WTC11 (cell line): ENCODE results near the gene CD79B. TPM values are rescaled to one million over a fixed set of nuclear protein-coding genes. Genes with fewer than 3 reads are reported as not detected.
A peak's percentile ranks its signal among the peaks of the same experiment; 100 is the strongest.

ENCODE experiments used
- ATAC-seq: fragments of 200-7000 bp; cut with Tn5 transposase; 2 replicates; pipeline ENCODE4 v1.10.0; 2021; ENCODE audit warnings: mild to moderate bottlenecking, moderate library complexity
- CTCF ChIA-PET: fragments of 300-600 bp; sonication (Branson Sonifier 250); formaldehyde crosslinking; loops from one replicate; lab custom pipeline; 2021; ENCODE audit warnings: antibody characterized with exemption; lab: Charles Lee
- POLR2A ChIA-PET: fragments of 350-600 bp; sonication (Branson Sonifier 250); formaldehyde crosslinking; loops from one replicate; lab custom pipeline; 2021; ENCODE audit warnings: antibody characterized with exemption; lab: Charles Lee
- DNase-seq: peaks from one replicate; pipeline ENCODE4 v3.0.0; 2021; ENCODE audit warnings: low spot score
- H3K27ac Mint-ChIP-seq: 2 replicates; pipeline ENCODE4 v1.8.0; 2021; ENCODE audit warnings: mixed read lengths
- H3K27me3 Mint-ChIP-seq: 2 replicates; pipeline ENCODE4 v1.8.0; 2021; ENCODE audit warnings: low read depth, mild to moderate bottlenecking, moderate library complexity, mixed read lengths
- H3K36me3 Mint-ChIP-seq: 2 replicates; pipeline ENCODE4 v1.8.0; 2021; ENCODE audit warnings: mixed read lengths
- H3K4me1 Mint-ChIP-seq: 2 replicates; pipeline ENCODE4 v1.8.0; 2022; ENCODE audit warnings: mixed read lengths
- H3K4me3 Mint-ChIP-seq: 2 replicates; pipeline ENCODE4 v1.8.0; 2021; ENCODE audit warnings: mild to moderate bottlenecking, moderate library complexity, mixed read lengths
- H3K9me3 Mint-ChIP-seq: 2 replicates; pipeline ENCODE4 v1.8.0; 2021; ENCODE audit warnings: mixed read lengths
- CDX4 ChIP-seq: fragments of 250-450 bp; sonication (Bioruptor Pico); IDR thresholded peaks from 2 replicates; pipeline ENCODE4 v1.9.0; 2021; ENCODE audit warnings: moderate library complexity, mild to moderate bottlenecking, inconsistent platforms, borderline replicate concordance
- CTCF ChIP-seq: fragments of 200-600 bp; IDR thresholded peaks from 2 replicates; pipeline ENCODE4 v1.8.0; 2022; ENCODE audit warnings: antibody characterized with exemption
- ERG ChIP-seq: fragments of 250-450 bp; sonication (Bioruptor Pico); IDR thresholded peaks from 2 replicates; pipeline ENCODE4 v1.8.0; 2021; ENCODE audit warnings: mild to moderate bottlenecking
- ETV6 ChIP-seq: sonication (generic); formaldehyde crosslinking; IDR thresholded peaks from 2 replicates; pipeline ENCODE4 v1.8.1; 2022; ENCODE audit warnings: mild to moderate bottlenecking, missing genetic modification reagents
- FOXK1 ChIP-seq: sonication (generic); formaldehyde crosslinking; IDR thresholded peaks from 2 replicates; pipeline ENCODE4 v1.8.0; 2022; ENCODE audit warnings: mild to moderate bottlenecking, moderate library complexity, missing genetic modification reagents
- HMGA2 ChIP-seq: fragments of 250-450 bp; sonication (Bioruptor Pico); IDR thresholded peaks from 2 replicates; pipeline ENCODE4 v1.4.0; 2021; ENCODE audit warnings: mild to moderate bottlenecking, moderate library complexity
- IRF1 ChIP-seq: sonication (generic); formaldehyde crosslinking; IDR thresholded peaks from 2 replicates; pipeline ENCODE4 v1.8.0; 2023; ENCODE audit warnings: missing genetic modification reagents
- MAX ChIP-seq: sonication (generic); formaldehyde crosslinking; IDR thresholded peaks from 2 replicates; pipeline ENCODE4 v1.8.0; 2022; ENCODE audit warnings: mild to moderate bottlenecking, missing genetic modification reagents
- MLX ChIP-seq: sonication (generic); formaldehyde crosslinking; IDR thresholded peaks from 2 replicates; pipeline ENCODE4 v1.8.1; 2023; ENCODE audit warnings: mild to moderate bottlenecking, missing genetic modification reagents, moderate library complexity
- MYBL2 ChIP-seq: sonication (generic); formaldehyde crosslinking; IDR thresholded peaks from 2 replicates; pipeline ENCODE4 v1.8.1; 2023; ENCODE audit warnings: mild to moderate bottlenecking, moderate library complexity, missing genetic modification reagents
- NFYB ChIP-seq: sonication (generic); formaldehyde crosslinking; conservative IDR thresholded peaks from 2 replicates; pipeline ENCODE4 v1.8.0; 2022; ENCODE audit warnings: low read depth, missing genetic modification reagents
- NR2C2 ChIP-seq: sonication (generic); formaldehyde crosslinking; IDR thresholded peaks from 2 replicates; pipeline ENCODE4 v1.8.0; 2022; ENCODE audit warnings: mild to moderate bottlenecking, missing genetic modification reagents
- SMAD3 ChIP-seq: sonication (generic); formaldehyde crosslinking; IDR thresholded peaks from 2 replicates; pipeline ENCODE4 v1.8.0; 2022; ENCODE audit warnings: missing genetic modification reagents, mild to moderate bottlenecking, borderline replicate concordance
- SMAD4 ChIP-seq: sonication (generic); formaldehyde crosslinking; IDR thresholded peaks from 2 replicates; pipeline ENCODE4 v1.8.0; 2022; ENCODE audit warnings: mild to moderate bottlenecking, missing genetic modification reagents
- TEAD1 ChIP-seq: sonication (generic); formaldehyde crosslinking; IDR thresholded peaks from 2 replicates; pipeline ENCODE4 v1.8.0; 2022; ENCODE audit warnings: mild to moderate bottlenecking, missing genetic modification reagents
- TP53 ChIP-seq: sonication (generic); formaldehyde crosslinking; IDR thresholded peaks from 2 replicates; pipeline ENCODE4 v1.8.1; 2023; ENCODE audit warnings: mild to moderate bottlenecking, missing genetic modification reagents
- USF1 ChIP-seq: sonication (generic); formaldehyde crosslinking; IDR thresholded peaks from 2 replicates; pipeline ENCODE4 v1.8.0; 2022; ENCODE audit warnings: mild to moderate bottlenecking, missing genetic modification reagents
- ZNF416 ChIP-seq: fragments of 250-450 bp; sonication (Bioruptor Pico); IDR thresholded peaks from 2 replicates; pipeline ENCODE4 v1.9.0; 2021; ENCODE audit warnings: mild to moderate bottlenecking, inconsistent platforms
- ZNF423 ChIP-seq: fragments of 250-450 bp; sonication (Bioruptor Pico); IDR thresholded peaks from 2 replicates; pipeline ENCODE4 v2.1.2; 2022; ENCODE audit warnings: mild to moderate bottlenecking, moderate library complexity
- ZSCAN18 ChIP-seq: fragments of 250-450 bp; sonication (Bioruptor Pico); IDR thresholded peaks from 2 replicates; pipeline ENCODE4 v2.1.2; 2022; ENCODE audit warnings: mild to moderate bottlenecking, moderate library complexity
- total RNA-seq: library from RNA; stranded (reverse); gene quantifications from 3 replicates; pipeline ENCODE4 v1.2.3, GENCODE V29; 2021

The CD79B gene
- total RNA-seq, 1 experiment from 2014 or later, result 3.0 TPM

- TF ChIP-seq ZSCAN18 (CRISPR knock-in tag), result no peak
Measured at GRCh38 chr17:63932721-63933120, 590 bp upstream of the CD79B start (continued).

- no peaks in the 10 kb centered on the region; the same call in 1 of the 2 replicates for H3K27me3 Mint-ChIP-seq
- peaks cover 18% of the 10 kb centered on the region for H3K4me1 Mint-ChIP-seq
- H3K9me3 Mint-ChIP-seq, result no peaks in the 10 kb centered on the region
- no peaks in the 10 kb centered on the region for H3K36me3 Mint-ChIP-seq
- peak; percentile 86 for ATAC-seq
- no peak for TF ChIP-seq ZNF423
- TF ChIP-seq ETV6 (CRISPR knock-in tag), result no peak
- no peak for TF ChIP-seq NFYB (CRISPR knock-in tag)
- no peak for TF ChIP-seq SMAD4 (CRISPR knock-in tag)
- no peak for TF ChIP-seq USF1 (CRISPR knock-in tag)
- no peak for TF ChIP-seq TEAD1 (CRISPR knock-in tag)
- no peak for TF ChIP-seq TP53 (CRISPR knock-in tag)
- TF ChIP-seq SMAD3 (CRISPR knock-in tag), result no peak
- no peak for TF ChIP-seq MLX (CRISPR knock-in tag)
- TF ChIP-seq MYBL2, result no peak
- no peak for TF ChIP-seq CTCF
- no peak for TF ChIP-seq MAX (CRISPR knock-in tag)
- TF ChIP-seq ZNF416 (CRISPR knock-in tag), result no peak
- no peak for TF ChIP-seq FOXK1
- no peak for TF ChIP-seq IRF1
- TF ChIP-seq ERG (CRISPR knock-in tag), result no peak
- TF ChIP-seq HMGA2, result no peak
- TF ChIP-seq NR2C2, result no peak
- TF ChIP-seq CDX4 (CRISPR knock-in tag), result no peak
- no peak overlapping the region for H3K4me3 Mint-ChIP-seq
- ChIA-PET CTCF (interaction anchor here (0.5 to 6.3 kb wide), 15 partner anchors 8 to 376 kb away, joined by 3 to 87 read pairs (median 3); partner anchors contain the start of genes CSHL1 and GH1), POLR2A (interaction anchor here (1.1 kb wide), 1 partner anchor 11 kb away, joined by 3 read pairs; no protein-coding TSS in a partner anchor)
- H3K27ac Mint-ChIP-seq, result no peak overlapping the region; the same call in 1 of the 2 replicates
- DNase-seq, result peak; percentile 58
Measured at GRCh38 chr17:63930951-63931575, 1.1 kb downstream of the CD79B start.
